H1 (cell line): ENCODE data around the gene ZNF423. TPM values are rescaled to one million over a fixed set of nuclear protein-coding genes. Genes with fewer than 3 reads are reported as not detected.

Source experiments
- CTCF ChIA-PET: fragments of 300-600 bp; sonication (Branson Sonifier 250); formaldehyde crosslinking; loops from one replicate; lab custom pipeline; 2021; ENCODE audit not compliant: partially characterized antibody; lab: Charles Lee
- POLR2A ChIA-PET: fragments of 300-600 bp; sonication (Branson Sonifier 250); formaldehyde crosslinking; loops from one replicate; lab custom pipeline; 2021; ENCODE audit warnings: inconsistent platforms; ENCODE audit not compliant: partially characterized antibody; lab: Charles Lee
- DNase-seq, 2 experiments: peaks; one replicate each; pipeline versions ENCODE4 v3.0.0 to v3.0.0-alpha.2; 2010 to 2022; ENCODE audit warnings: low spot score in 2 of 2, low read depth in 1 of 2, mixed read lengths in 1 of 2
- FAIRE-seq: peaks from 2 replicates; lab custom pipeline; 2011; peaks lifted over from hg19 to GRCh38; lab: Jason Lieb, UNC
- H2AFZ ChIP-seq: 2 replicates; pipeline ENCODE4 v1.8.1; 2012; ENCODE audit warnings: low read length, inconsistent platforms
- H2AK5ac ChIP-seq: 2 replicates; pipeline ENCODE4 v1.6.1; 2013; ENCODE audit warnings: low read depth, low read length
- H2BK120ac ChIP-seq: replicated peaks from 2 replicates; pipeline ENCODE3; 2013; ENCODE audit warnings: low read depth, low read length, inconsistent platforms
- H2BK12ac ChIP-seq: 2 replicates; pipeline ENCODE4 v1.6.1; 2013; ENCODE audit warnings: low read depth, low read length
- H2BK15ac ChIP-seq: 2 replicates; pipeline ENCODE4 v1.6.1; 2013; ENCODE audit warnings: low read length
- H2BK20ac ChIP-seq: 2 replicates; pipeline ENCODE4 v1.6.1; 2013; ENCODE audit warnings: low read length
- H2BK5ac ChIP-seq: 2 replicates; pipeline ENCODE4 v1.6.1; 2013; ENCODE audit warnings: low read depth, low read length
- H3K14ac ChIP-seq: 2 replicates; pipeline ENCODE4 v1.6.1; 2013; ENCODE audit warnings: inconsistent platforms; ENCODE audit not compliant: insufficient read length
- H3K18ac ChIP-seq: 2 replicates; pipeline ENCODE4 v1.6.1; 2013; ENCODE audit warnings: low read length; ENCODE audit errors: extremely low read depth
- H3K23ac ChIP-seq: 2 replicates; pipeline ENCODE4 v1.6.1; 2013; ENCODE audit warnings: inconsistent platforms; ENCODE audit not compliant: insufficient read length
- H3K23me2 ChIP-seq: 2 replicates; pipeline ENCODE4 v1.6.1; 2013; ENCODE audit warnings: low read depth, low read length
- H3K27ac ChIP-seq: 2 replicates; pipeline ENCODE4 v1.6.1; 2011; ENCODE audit warnings: low read depth, low read length, inconsistent platforms
- H3K27me3 ChIP-seq, 4 experiments: replicated peaks in 1 of 4; 1 replicate in 1 of 4; 2 replicates in 3 of 4; pipeline versions ENCODE4 v1.6.1 to v1.8.1; 2011 to 2013; ENCODE audit warnings: low read length in 3 of 4, mild to moderate bottlenecking in 3 of 4, inconsistent platforms in 2 of 4, mixed read lengths in 2 of 4, moderate library complexity in 1 of 4; ENCODE audit not compliant: control insufficient read depth in 3 of 4, insufficient read depth in 3 of 4; ENCODE audit errors: extremely low read depth in 1 of 4
- H3K36me3 ChIP-seq, 4 experiments: 2 replicates each; pipeline versions ENCODE4 v1.6.1 to v1.8.1; 2011 to 2013; ENCODE audit warnings: mild to moderate bottlenecking in 4 of 4, low read length in 3 of 4, moderate library complexity in 2 of 4, control low read depth in 1 of 4, inconsistent platforms in 1 of 4; ENCODE audit not compliant: insufficient read depth in 4 of 4, control insufficient read depth in 2 of 4
- H3K4ac ChIP-seq: replicated peaks from 2 replicates; pipeline ENCODE3; 2013; ENCODE audit warnings: low read length, low read depth, mixed read lengths, inconsistent platforms; ENCODE audit not compliant: insufficient read length
- H3K4me1 ChIP-seq, 4 experiments: replicated peaks in 1 of 4; 1 replicate in 1 of 4; 2 replicates in 3 of 4; pipeline versions ENCODE4 v1.6.1 to v1.8.1; 2011 to 2013; ENCODE audit warnings: low read length in 3 of 4, inconsistent platforms in 2 of 4, mixed read lengths in 1 of 4; ENCODE audit not compliant: insufficient read depth in 4 of 4, control insufficient read depth in 3 of 4
- H3K4me2 ChIP-seq, 2 experiments: 2 replicates each; pipeline versions ENCODE4 v1.6.1 to v1.8.1; 2011 to 2013; ENCODE audit warnings: low read depth in 2 of 2, low read length in 2 of 2, control low read depth in 1 of 2, inconsistent platforms in 1 of 2, mild to moderate bottlenecking in 1 of 2; ENCODE audit not compliant: insufficient read depth in 1 of 2
- H3K4me3 ChIP-seq, 4 experiments: fragments of 200-600, 300-600 bp in 1 of 4; sonication (generic), shearing (Covaris generic), sonication (Bioruptor Twin) in 1 of 4; 2 replicates each; pipeline versions ENCODE4 v1.5.1 to v1.8.1; 2011 to 2016; ENCODE audit warnings: low read length in 4 of 4, low read depth in 3 of 4, control low read depth in 2 of 4, inconsistent platforms in 2 of 4, mild to moderate bottlenecking in 2 of 4, mixed read lengths in 1 of 4, moderate library complexity in 1 of 4; ENCODE audit not compliant: insufficient read depth in 2 of 4; ENCODE audit errors: extremely low read depth in 1 of 4
- H3K56ac ChIP-seq: replicated peaks from 2 replicates; pipeline ENCODE3; 2013; ENCODE audit warnings: low read depth, mild to moderate bottlenecking, mixed read lengths, low read length, inconsistent platforms; ENCODE audit not compliant: insufficient read length
- H3K79me1 ChIP-seq: 2 replicates; pipeline ENCODE4 v1.6.1; 2013; ENCODE audit warnings: low read depth, low read length, control low read depth
- H3K79me2 ChIP-seq, 2 experiments: 2 replicates each; pipeline versions ENCODE4 v1.6.1 to v1.8.1; 2012 to 2013; ENCODE audit warnings: low read length in 2 of 2, mild to moderate bottlenecking in 2 of 2, inconsistent platforms in 1 of 2; ENCODE audit not compliant: insufficient read depth in 2 of 2, control insufficient read depth in 1 of 2
- H3K9ac ChIP-seq, 4 experiments: replicated peaks in 1 of 4; 1 replicate in 1 of 4; 2 replicates in 3 of 4; pipeline versions ENCODE4 v1.6.1 to v1.8.1; 2011 to 2013; ENCODE audit warnings: low read depth in 3 of 4, low read length in 3 of 4, control low read depth in 2 of 4, mild to moderate bottlenecking in 2 of 4, moderate library complexity in 2 of 4, inconsistent platforms in 1 of 4; ENCODE audit errors: extremely low read depth in 1 of 4
- H3K9me3 ChIP-seq, 2 experiments: 2 replicates each; pipeline versions ENCODE4 v1.6.1 to v1.8.1; 2012 to 2013; ENCODE audit warnings: mild to moderate bottlenecking in 2 of 2, moderate library complexity in 2 of 2, control low read depth in 1 of 2, inconsistent platforms in 1 of 2, low read depth in 1 of 2, low read length in 1 of 2, mixed read lengths in 1 of 2; ENCODE audit not compliant: insufficient read depth in 2 of 2
- H4K20me1 ChIP-seq, 2 experiments: replicated peaks in 1 of 2; 2 replicates each; pipeline versions ENCODE3 to v1.8.1; 2011 to 2013; ENCODE audit warnings: inconsistent platforms in 2 of 2, low read length in 2 of 2, mild to moderate bottlenecking in 1 of 2; ENCODE audit not compliant: insufficient read depth in 2 of 2, control insufficient read depth in 1 of 2
- H4K5ac ChIP-seq: 2 replicates; pipeline ENCODE4 v1.6.1; 2013; ENCODE audit warnings: low read length, low read depth, mixed read lengths, inconsistent platforms; ENCODE audit not compliant: insufficient read length
- H4K8ac ChIP-seq: 2 replicates; pipeline ENCODE4 v1.8.0; 2013; ENCODE audit warnings: mild to moderate bottlenecking, moderate library complexity, low read length, inconsistent platforms; ENCODE audit not compliant: insufficient read depth; ENCODE audit errors: extremely low read depth
- H4K91ac ChIP-seq: replicated peaks from 2 replicates; pipeline ENCODE3; 2013; ENCODE audit warnings: low read length, mixed read lengths, inconsistent platforms; ENCODE audit not compliant: insufficient read length
- GTF2F1 ChIP-seq: IDR thresholded peaks from 2 replicates; pipeline ENCODE4 v1.6.1; 2012; ENCODE audit warnings: low read depth, low read length, improper control_type of control experiment, borderline replicate concordance
- WGBS, 2 experiments: shearing (Covaris generic) in 1 of 2; methylation state at CpG; one replicate each; pipeline versions ENCODE4 v1.1.6 to v1.1.7; 2013 to 2015; ENCODE audit warnings: low lambda C conversion rate in 2 of 2, mixed read lengths in 2 of 2, inconsistent platforms in 1 of 2, low coverage in 1 of 2, missing lambda C conversion rate in 1 of 2; ENCODE audit not compliant: insufficient replicate concordance in 2 of 2, insufficient coverage in 1 of 2, insufficient read length in 1 of 2; ENCODE audit errors: extremely low coverage in 1 of 2, missing lambda C conversion rate in 1 of 2; 5-methylcytosine and 5-hydroxymethylcytosine counted together
- polyA plus RNA-seq, 7 experiments: library from polyadenylated mRNA; depleted of rRNA in 3 of 7; stranded (reverse) in 5 of 7; unstranded in 2 of 7; fragments of >200 nt in 5 of 7; fragments of 200-250 nt in 2 of 7; gene quantifications; 1 replicate in 5 of 7; 2 replicates in 1 of 7; 4 replicates in 1 of 7; pipeline versions ENCODE4 v1.2.1 to v1.2.3, GENCODE V29; 2011 to 2013; ENCODE audit warnings: missing spikeins in 2 of 7, mixed read lengths in 2 of 7
- total RNA-seq: library from RNA; stranded (reverse); fragmentation: NEBNext Ultra II Directional; extraction: Animal tissue kit (Norgen Biotek cat#: 25700); gene quantifications from 2 replicates; pipeline ENCODE4 v1.2.1, GENCODE V29; 2021
- TF ChIP-seq, protein P1 (sequence below): IDR thresholded peaks from 2 replicates; pipeline ENCODE4 v1.6.1; 2011; ENCODE audit warnings: low read length, improper control_type of control experiment

Gene ZNF423
- total and polyA plus RNA-seq, 2 of the 8 experiments (the other 6 are each of a cell fraction or from before 2014, with no cell fraction given), result 38.2 to 52.3 TPM

DNA sequence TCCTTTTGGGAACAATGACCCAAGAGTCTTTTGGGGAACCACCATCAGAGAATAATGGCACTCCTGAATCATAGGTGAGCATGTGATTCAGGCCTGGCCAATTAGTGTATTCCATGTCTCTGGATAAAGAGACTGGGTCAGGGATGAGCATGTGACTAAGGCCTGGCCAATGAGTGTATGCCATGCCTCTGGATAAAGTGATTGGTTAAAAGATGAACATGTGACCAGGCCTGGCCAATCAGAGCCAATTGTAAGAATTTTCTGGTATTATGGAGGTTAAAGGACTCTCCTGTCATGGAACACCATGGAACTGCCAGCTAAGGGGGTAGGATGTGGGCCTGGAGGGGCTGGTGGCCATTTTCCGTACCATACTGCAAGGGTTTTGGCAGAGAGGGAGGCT lies 288.0 kb downstream of the ZNF423 start:
- peaks cover 2% of the 10 kb centered on the region for H3K79me1 ChIP-seq
- H3K14ac ChIP-seq, result no peak overlapping the region
- H3K23ac ChIP-seq, result no peak overlapping the region
- no peaks in the 10 kb centered on the region; a peak in 1 of 7 replicates for H3K27me3 ChIP-seq
- no peak overlapping the region for H2BK15ac ChIP-seq
- no peak overlapping the region for H3K4me3 ChIP-seq
- H3K18ac ChIP-seq, result no peak overlapping the region
- H2BK12ac ChIP-seq, result no peak overlapping the region
- no peaks in the 10 kb centered on the region for H3K79me2 ChIP-seq
- H3K4ac ChIP-seq, result no peak overlapping the region
- ChIA-PET CTCF (interaction anchor here (0.8 to 6.2 kb wide), 11 partner anchors 7 to 77 kb away, joined by 3 to 53 read pairs (median 4); no protein-coding TSS in a partner anchor), POLR2A (interaction anchor here (1.2 to 1.3 kb wide), 2 partner anchors 11 to 13 kb away, joined by 3 to 4 read pairs; no protein-coding TSS in a partner anchor)
- TF ChIP-seq GTF2F1, result no peak
- TF ChIP-seq, protein P1, sequence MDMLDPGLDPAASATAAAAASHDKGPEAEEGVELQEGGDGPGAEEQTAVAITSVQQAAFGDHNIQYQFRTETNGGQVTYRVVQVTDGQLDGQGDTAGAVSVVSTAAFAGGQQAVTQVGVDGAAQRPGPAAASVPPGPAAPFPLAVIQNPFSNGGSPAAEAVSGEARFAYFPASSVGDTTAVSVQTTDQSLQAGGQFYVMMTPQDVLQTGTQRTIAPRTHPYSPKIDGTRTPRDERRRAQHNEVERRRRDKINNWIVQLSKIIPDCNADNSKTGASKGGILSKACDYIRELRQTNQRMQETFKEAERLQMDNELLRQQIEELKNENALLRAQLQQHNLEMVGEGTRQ, result peak; percentile 67
- no peak overlapping the region; the same call in 1 of the 2 replicates for H4K8ac ChIP-seq
- 100% methylated on average over 1 of the region's 1 CpG; no CpG with 5 or more reads in 1 of the 2 experiments for WGBS, 2 experiments
- H2BK5ac ChIP-seq, result no peak overlapping the region; the same call in 1 of the 2 replicates
- no peak overlapping the region for H4K5ac ChIP-seq
- H3K9ac ChIP-seq, result no peak overlapping the region
- H4K20me1 ChIP-seq, result peaks cover 0 to 2% of the 10 kb centered on the region in 2 experiments
- H4K91ac ChIP-seq, result no peak overlapping the region
- no peak overlapping the region for H3K4me2 ChIP-seq
- H3K56ac ChIP-seq, result no peak overlapping the region
- FAIRE-seq (no peak), DNase-seq (no peak)
- H3K9me3 ChIP-seq, result no peaks in the 10 kb centered on the region
- no peak overlapping the region for H2BK120ac ChIP-seq
- no peak overlapping the region for H2AK5ac ChIP-seq
- peaks cover 1% of the 10 kb centered on the region; the same call in 1 of the 2 replicates for H3K23me2 ChIP-seq
- H3K4me1 ChIP-seq, result peaks cover 3 to 10% (median 4%) of the 10 kb centered on the region in 4 experiments
- H3K27ac ChIP-seq, result no peak overlapping the region
- H3K36me3 ChIP-seq, result no peaks in the 10 kb centered on the region
- no peak overlapping the region for H2BK20ac ChIP-seq
- H2AFZ ChIP-seq, result no peak overlapping the region
